Measurements from ENCODE around the gene MAP3K21. TPM values are rescaled to one million over a fixed set of nuclear protein-coding genes. Genes with fewer than 3 reads are reported as not detected.

MAP3K21 gene
- total RNA-seq, 1 donor from 2014 or later, result 1.5 TPM

DNA sequence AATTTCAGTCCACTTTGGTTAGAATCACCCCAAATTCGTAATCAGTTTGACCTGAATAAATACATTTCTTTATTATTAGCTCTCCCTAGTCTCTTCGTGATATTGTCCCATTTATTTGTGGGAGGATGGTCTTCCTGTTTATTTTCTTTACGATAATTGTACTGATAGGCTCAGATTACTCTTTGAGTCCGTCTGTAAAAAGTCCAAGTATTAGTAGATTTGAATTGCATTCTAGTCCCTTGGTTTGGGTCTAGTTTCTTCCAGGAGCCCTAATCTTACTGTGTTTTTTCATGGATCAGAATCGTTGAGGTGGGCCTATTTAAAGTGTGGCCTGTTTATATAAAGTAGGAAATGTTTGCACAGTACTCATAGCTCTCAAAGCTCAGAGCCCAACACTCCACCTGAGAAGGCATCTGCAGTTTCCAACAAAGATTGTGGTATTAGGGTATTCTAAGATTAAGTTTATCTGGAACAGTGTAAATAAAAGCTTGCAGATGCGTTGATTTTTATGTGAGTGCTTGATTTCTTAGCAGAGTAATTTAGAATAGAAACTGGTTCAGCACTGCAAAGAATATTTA, 33.1 kb downstream of the MAP3K21 start:
- DNase-seq, result no peak

DNA sequence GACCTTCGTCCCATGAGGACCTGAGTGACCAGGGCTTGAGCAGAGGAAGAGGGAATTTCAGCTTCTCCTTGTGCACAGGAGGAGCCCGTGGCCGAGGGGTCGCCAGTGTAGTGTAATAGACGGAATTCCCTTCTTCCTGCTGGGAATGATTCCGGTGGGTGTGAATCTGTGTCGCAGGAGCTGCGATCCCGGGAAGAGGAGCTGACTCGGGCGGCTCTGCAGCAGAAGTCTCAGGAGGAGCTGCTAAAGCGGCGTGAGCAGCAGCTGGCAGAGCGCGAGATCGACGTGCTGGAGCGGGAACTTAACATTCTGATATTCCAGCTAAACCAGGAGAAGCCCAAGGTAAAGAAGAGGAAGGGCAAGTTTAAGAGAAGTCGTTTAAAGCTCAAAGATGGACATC, 34.4 kb downstream of the MAP3K21 start:
- no peak for DNase-seq

- DNase-seq, result no peak
These were observed 35.2 kb downstream of the MAP3K21 start for GRCh38 chr1:233362743-233363142.

DNA sequence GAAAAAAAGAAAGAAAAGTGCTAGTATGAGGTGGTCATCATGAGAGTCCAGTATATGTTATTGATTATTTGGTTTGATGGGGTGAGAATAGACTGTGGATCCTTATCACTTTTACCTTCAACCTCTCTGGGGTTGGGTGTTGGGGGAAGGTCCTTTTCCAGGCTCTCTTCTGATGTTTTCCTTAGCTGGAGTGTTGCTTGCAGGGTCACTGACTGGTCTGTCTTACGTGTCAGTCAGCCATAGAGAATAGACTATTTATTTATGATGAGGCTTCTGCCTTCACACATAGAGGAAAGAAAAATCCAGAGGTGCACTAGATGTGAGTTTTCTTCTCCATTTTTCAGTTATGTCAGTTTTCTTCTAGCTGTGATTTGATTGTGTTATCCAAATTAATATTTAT, 36.5 kb downstream of the MAP3K21 start:
- no peak for DNase-seq

DNA sequence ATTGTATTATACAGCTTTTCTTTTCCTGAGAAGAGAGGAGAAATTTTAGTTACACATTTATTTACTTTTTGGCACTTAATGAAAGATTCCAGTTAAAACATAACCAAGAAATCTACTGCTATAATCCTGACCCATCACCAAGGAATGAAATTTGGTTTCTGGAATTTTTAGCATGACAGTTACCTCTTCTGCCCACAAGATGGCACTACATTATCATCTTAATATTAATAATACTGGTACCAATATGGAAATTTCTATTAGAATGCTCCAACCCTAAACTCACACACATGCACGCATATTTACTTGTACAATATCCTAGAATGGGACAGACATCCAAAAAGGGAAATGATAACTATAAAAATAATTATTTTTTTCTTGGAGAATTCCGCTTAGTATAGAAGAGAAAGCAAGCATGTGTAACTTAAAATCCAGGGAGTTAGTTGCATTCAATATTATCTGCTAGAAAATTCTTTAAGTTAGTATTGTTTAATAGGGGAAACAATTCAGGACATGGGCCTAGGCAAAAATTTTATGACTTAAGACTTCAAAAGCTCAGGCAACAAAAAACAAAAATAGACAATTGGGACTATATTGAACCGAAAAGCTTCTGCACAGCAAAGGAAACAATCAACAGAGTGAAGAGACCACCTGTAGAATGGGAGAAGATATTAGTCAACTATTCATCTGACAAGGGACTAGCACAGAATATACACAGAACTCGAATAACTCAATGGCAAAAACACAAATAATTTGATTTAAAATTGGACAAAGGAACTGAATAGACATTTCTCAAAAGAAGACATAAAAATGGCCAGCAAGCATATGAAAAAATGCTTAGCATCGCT, 37.4 kb downstream of the MAP3K21 start:
- no peak for DNase-seq

DNA sequence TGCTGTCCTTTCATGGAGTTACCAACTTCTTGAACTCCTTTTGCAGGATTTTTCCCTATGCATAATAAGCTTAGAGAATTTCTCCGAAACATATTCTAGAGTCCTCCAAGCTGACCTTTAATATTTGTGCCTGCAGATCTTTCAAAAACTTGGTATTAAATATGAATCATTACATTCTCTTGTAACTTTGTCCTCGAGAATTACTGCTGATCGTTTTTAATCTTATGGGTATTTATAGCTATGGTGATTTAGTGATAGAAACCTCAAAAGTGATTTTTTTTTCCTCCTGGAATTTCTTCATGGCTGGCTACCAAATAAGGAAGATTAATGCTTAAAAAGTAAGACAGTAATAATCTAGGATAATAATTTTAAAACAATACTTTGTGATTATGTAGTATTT, 39.1 kb downstream of the MAP3K21 start:
- DNase-seq, result no peak

- no peak for DNase-seq
These were observed 39.7 kb downstream of the MAP3K21 start for GRCh38 chr1:233367057-233367803.

DNA sequence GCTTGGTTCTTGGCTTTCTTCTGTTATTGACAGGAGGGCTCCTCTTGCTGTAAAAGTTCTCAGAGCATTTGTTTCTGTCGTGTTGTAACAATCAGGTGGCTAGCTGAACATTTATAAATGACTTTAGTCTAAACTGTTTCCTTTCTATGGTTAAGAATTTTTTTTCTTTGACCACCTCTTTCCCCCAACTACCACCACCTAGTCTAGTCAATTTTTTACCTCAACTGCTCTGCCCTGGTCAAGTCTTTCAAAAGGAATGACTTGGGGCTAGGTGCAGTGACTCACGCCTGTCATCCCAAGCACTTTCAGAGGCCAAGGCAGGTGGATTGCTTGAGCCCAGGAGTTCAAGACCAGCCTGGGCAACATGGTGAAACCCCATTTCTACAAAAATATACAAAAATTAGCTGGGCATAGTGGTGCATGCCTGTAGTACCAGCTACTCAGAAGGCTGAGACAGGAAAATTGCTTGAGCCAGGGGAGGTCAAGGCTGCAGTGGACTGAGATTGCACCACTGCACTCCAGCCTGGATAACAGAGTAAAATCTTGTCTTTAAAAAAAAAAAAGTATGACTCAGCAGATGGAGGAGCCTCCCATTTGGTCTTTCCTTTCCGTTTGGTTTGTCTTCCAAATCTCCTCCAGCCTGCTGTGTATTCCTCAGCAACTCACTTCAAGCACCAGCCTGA, 40.7 kb downstream of the MAP3K21 start:
- DNase-seq, result no peak

- DNase-seq, result no peak
These were observed 41.2 kb downstream of the MAP3K21 start for GRCh38 chr1:233368789-233369130.

- DNase-seq, result no peak
These were observed 44.9 kb downstream of the MAP3K21 start for GRCh38 chr1:233372218-233373120.

DNA sequence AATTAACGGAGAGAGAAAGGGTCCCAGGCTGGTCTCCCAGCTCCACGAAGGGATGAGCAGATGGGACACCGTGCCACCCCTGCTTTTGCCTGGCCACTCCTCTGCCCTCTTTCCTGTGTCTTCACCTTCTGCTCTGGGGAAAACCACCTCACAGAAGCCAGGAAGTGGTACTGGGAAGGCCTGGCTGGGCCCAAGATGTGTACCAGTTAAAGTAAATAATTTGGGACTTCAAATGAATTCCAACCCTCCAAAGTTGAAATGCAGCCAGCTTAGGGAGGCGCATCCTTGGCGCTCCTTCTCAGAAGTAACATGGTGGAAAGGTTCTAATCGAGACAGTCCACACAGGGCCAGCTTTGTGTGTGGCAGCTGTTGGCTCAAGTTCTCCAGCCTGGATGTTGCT, 45.7 kb downstream of the MAP3K21 start:
- DNase-seq, result no peak

GRCh38 chr1:233375653-233376052, 48.1 kb downstream of the MAP3K21 start:
- no peak for DNase-seq

DNA sequence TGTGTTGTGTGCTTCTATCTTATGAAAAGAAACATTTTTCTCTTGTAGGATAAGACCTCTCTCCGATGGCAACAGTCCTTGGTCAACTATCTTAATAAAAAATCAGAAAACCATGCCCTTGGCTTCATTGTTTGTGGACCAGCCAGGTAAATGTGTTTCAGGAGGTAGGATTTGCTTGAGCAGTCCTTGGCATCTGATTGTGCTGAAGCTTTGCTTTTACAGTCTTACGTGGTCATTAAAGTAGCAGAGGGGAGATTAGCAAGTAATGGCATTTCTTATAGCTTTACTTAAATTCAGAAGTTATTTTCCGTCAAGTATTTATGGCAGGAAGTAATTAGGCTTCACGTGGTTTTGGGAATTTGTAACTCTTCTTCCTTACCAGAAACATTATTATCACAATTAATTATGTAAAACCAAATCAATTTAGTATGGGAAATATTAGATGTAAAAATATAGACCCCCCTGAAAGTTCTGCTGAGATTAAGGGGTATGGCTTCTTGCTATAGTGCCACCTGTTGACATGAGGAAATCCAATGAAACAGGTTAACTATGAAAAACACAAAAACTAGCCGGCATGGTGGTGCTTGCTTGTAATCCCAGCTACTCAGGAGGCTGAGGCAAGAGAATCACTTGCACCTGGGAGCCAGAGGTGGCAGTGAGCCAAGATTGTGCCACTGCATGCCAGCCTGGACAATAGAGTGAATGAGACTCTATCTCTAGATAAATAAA, 49.0 kb downstream of the MAP3K21 start:
- DNase-seq, result no peak

- no peak for DNase-seq
These were observed 52.4 kb downstream of the MAP3K21 start for GRCh38 chr1:233379869-233380438.

DNA sequence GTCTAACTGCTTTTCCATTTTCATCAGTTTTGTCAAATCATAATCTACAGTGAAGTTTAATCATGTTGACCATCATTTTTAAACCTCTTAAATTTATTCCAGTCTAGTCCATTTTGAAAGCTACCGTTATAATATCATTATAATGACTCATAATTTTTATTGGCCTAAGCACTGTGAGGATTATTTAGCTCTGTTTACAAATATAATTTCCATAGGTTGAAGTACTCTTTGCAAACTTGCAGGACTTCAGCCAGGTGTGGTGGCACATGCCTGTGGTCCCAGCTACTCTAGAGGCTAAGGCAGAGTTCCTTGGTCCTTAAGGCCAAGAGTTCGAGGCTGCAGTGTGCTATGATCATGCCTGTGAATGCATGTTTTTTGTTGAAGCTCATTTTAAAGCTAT, 54.3 kb downstream of the MAP3K21 start:
- DNase-seq, result no peak

DNA sequence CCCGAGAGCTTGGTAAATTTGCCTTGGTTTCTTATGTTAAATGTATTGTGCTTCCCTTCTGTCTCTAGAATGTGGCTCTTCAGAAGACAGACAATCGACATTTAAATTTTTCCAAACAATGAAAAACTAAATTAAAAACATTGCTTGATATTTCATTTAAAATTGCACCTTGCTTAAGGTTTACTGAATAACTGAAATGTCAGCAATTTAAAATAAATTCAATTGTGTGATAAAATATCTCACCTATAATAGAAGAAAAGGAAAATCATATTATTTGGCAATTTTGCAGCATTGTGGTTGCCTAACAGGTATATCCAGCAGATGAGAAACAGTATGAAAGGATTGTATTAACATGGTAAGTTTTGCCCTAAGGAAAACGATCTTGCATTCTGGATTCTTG, 56.5 kb downstream of the MAP3K21 start:
- no peak for DNase-seq

DNA sequence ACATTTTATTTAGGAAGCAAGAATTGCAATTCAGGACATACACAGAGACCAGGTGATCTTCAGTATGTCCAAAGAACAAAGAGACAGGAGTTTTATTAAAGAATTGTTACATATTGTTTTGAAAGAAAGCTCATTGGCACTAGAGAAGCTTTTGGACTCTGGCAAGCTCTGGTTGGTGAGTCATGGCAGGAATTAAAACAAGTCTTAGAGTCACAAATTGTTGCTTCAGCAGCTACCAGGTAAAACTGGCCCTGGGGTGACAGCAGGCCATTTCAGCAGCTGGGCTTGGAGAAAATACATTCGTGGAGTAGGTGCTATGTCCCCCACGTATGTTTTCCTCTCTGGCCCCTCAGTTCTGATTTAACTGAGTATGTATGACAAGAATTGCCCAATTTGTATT, 58.8 kb downstream of the MAP3K21 start:
- DNase-seq, result no peak

DNA sequence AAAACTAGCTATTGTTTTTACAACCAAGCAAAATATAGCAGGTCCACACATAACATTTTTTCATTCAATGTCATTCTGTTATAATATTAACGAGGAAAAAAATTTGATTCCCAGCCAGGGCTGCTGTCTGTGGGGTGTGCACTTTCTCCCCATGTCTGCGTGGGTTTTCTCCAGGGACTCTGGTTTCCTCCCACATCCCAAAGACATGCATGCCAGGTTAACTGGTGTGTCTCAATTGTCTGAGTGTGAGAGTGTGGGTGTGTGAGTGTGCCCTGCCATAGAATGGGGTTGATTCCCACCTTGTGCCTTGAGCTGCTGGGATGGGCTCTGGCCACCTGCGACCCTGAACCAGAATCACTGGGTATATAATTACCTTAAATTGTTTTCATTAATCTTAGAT, 60.1 kb downstream of the MAP3K21 start:
- no peak for DNase-seq

DNA sequence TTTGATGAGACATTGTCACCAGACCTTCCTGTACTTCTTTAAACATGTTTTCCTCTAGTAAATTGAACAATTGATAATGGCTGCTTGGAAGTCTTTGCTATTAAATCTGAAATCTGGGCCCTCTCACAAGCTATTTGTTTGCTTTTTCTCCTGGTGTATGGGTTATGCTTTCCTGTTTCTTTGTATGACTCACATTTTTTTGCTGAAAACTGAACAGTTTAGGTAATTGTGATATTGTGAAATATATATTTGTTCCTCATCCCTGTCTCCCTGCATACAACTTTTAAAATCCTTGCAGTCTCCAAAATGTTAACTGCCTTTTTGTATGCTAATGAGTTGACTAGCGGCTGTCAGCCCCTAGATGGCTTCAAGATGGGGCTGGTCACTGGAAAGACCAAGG, 61.6 kb downstream of the MAP3K21 start:
- no peak for DNase-seq

DNA sequence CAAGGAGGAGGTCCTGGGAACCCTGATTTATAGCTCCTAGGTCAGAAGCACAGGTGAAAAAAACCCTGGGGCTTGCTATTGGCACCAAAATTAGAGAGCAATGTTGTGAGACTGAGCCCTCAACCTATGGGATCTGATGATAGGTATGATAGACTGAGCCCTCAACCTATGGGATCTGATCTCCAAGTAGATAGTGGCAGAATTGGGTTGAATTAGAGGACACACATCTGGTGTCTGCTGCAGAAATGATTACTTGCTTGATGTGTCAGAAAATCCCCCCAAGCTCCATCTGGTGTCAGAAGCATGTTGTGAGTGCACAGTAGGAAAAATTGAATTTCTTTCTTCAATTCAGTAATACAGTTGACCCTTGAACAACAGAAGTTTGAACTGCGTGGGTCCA, 62.4 kb downstream of the MAP3K21 start:
- DNase-seq, result no peak

Measured in skin of body (tissue), 2 donors.